ENCODE measurements around the gene ATAD3A. TPM values are rescaled to one million over a fixed set of nuclear protein-coding genes. Genes with fewer than 3 reads are reported as not detected.

ATAD3A gene
- total and polyA plus RNA-seq, 9 donors: 2.8 to 23.9 (median 16.9) TPM

DNA sequence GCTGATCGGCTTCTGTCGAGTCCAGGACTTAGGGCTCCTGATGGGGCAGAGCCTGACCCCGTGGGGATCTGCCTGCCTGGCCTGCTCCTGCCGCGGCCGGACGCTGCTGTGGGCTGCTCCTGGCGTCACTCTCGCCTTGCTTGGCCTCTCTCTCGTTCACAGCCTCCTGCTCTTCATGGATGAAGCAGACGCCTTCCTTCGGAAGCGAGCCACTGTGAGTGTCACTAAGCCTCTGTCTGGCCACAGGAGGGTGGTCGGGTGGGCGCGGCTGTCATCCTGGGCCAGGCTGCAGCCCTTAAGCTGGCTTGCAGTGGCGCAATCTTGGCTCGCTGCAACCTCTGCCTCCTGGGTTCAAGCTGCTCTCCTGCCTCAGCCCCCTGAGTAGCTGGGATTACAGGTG lies 24.3 kb upstream of the ATAD3A start:
- no peak for TF ChIP-seq POLR2A (IDR thresholded peaks at IDR 0.05)
- TF ChIP-seq, protein P1, sequence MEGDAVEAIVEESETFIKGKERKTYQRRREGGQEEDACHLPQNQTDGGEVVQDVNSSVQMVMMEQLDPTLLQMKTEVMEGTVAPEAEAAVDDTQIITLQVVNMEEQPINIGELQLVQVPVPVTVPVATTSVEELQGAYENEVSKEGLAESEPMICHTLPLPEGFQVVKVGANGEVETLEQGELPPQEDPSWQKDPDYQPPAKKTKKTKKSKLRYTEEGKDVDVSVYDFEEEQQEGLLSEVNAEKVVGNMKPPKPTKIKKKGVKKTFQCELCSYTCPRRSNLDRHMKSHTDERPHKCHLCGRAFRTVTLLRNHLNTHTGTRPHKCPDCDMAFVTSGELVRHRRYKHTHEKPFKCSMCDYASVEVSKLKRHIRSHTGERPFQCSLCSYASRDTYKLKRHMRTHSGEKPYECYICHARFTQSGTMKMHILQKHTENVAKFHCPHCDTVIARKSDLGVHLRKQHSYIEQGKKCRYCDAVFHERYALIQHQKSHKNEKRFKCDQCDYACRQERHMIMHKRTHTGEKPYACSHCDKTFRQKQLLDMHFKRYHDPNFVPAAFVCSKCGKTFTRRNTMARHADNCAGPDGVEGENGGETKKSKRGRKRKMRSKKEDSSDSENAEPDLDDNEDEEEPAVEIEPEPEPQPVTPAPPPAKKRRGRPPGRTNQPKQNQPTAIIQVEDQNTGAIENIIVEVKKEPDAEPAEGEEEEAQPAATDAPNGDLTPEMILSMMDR (IDR thresholded peaks at IDR 0.05): no peak
- TF ChIP-seq EP300 (IDR thresholded peaks at IDR 0.05): no peak
- 95% methylated on average over 18 of the region's 18 CpGs for WGBS, 3 donors
- Histone ChIP-seq H3K4me3 (no peak overlapping the region), H3K9me3 (no peaks in the 10 kb centered on the region), H3K27me3 (no peaks in the 10 kb centered on the region), H3K4me1 (ENCODE audit: insufficient read depth) (no peaks in the 10 kb centered on the region), H3K36me3 (peaks cover 2% of the 10 kb centered on the region), H3K27ac (no peak overlapping the region)
- intact Hi-C loops (cut with DNase I): no loop called here
- no peak for DNase-seq

DNA sequence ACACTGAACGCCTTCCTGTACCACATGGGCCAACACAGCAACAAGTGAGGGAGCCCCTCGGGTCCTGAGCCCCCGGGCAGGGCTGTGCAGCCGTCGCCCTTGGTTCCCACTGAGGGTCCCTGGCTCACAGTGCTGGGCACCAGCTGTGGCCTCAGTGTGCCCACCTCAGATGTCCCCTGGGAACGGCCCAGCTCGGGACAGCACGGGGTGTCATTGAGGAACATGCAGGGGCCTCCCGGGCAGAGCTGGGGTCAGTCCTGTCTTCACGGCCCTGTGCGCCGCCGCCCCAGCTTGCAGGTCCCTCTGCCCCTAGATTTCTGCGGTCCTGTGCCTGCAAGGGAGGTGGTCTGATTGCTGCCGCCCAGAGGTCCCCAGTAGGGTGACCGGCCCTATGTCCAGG lies 22.7 kb upstream of the ATAD3A start:
- H3K4me1 ChIP-seq (ENCODE audit: insufficient read depth): no peaks in the 10 kb centered on the region
- no peaks in the 10 kb centered on the region for H3K27me3 ChIP-seq
- intact Hi-C loops (cut with DNase I): no loop called here
- no peaks in the 10 kb centered on the region for H3K36me3 ChIP-seq
- H3K27ac ChIP-seq: no peak overlapping the region
- WGBS, 3 donors: 92 to 95% (median 94%) methylated on average over 11 to 16 of the region's 16 CpGs
- TF ChIP-seq EP300 (IDR thresholded peaks at IDR 0.05) (no peak), POLR2A (IDR thresholded peaks at IDR 0.05) (no peak)
- TF ChIP-seq, protein P1 (IDR thresholded peaks at IDR 0.05): no peak
- no peak for DNase-seq
- H3K9me3 ChIP-seq: peaks cover 0 to 3% of the 10 kb centered on the region in 2 donors
- H3K4me3 ChIP-seq: no peak overlapping the region

DNA sequence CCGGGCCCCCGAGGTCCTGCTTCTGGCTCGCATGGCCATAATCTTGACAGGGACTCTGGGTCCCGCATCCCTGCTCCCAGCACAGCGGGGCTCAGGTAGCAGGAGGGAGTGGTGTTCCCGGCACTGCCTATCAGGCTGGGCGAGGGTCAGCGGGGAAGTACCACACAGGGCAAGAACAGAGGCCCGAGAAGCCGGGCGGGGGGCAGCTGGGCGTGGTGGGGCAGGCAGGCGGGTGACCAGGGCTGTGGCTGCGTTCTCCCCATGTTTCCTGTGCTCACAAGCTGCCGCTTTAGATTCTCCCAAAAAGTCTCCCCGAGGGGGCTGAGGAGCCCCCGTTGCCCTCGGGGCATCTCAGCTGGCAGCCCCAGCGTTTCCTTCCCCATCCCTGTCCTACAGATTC lies 22.1 kb upstream of the ATAD3A start:
- Histone ChIP-seq H3K36me3 (no peaks in the 10 kb centered on the region), H3K9me3 (peaks cover 0 to 3% of the 10 kb centered on the region in 2 donors), H3K27me3 (no peaks in the 10 kb centered on the region), H3K4me1 (ENCODE audit: insufficient read depth) (no peaks in the 10 kb centered on the region), H3K4me3 (no peak overlapping the region), H3K27ac (no peak overlapping the region)
- no peak for DNase-seq
- no peak for TF ChIP-seq POLR2A (IDR thresholded peaks at IDR 0.05)
- TF ChIP-seq, protein P1 (IDR thresholded peaks at IDR 0.05): no peak
- no peak for TF ChIP-seq EP300 (IDR thresholded peaks at IDR 0.05)
- intact Hi-C loops (cut with DNase I): no loop called here
- 91 to 95% (median 95%) methylated on average over 19 of the region's 19 CpGs for WGBS, 3 donors

DNA sequence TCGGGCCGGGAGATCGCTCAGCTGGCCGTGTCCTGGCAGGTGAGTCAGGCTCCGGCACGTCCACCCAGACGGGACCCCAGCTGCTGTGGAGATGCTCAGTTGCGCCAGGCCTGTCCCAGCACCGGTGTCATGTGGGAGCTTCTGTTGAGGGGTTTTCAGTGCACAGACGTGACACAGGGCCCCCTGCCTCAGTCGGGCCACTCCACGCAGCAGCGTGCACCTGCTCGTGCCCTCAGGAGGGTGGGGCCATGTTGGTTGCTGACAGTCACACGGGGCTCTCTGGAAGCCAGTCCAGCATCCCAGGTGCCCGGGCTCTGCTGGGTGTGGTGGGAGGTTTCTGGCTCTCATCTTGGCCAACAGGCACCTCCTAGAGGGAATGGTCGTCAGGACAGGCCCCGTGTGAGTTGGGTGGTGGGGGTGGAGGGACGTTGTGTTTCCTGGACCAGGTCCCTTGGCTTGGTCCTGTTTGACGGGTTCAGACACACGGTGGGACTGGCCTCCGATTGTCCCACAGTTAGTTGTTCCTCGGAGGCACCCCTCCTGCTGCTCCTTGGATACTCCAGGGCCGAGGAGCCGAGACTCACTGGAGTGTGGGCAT lies 21.2 kb upstream of the ATAD3A start:
- Histone ChIP-seq H3K27me3 (no peaks in the 10 kb centered on the region), H3K4me3 (no peak overlapping the region), H3K4me1 (ENCODE audit: insufficient read depth) (no peaks in the 10 kb centered on the region), H3K9me3 (peaks cover 0 to 3% of the 10 kb centered on the region in 2 donors), H3K36me3 (no peaks in the 10 kb centered on the region), H3K27ac (no peak overlapping the region)
- no peak for DNase-seq
- TF ChIP-seq POLR2A (IDR thresholded peaks at IDR 0.05) (no peak), EP300 (IDR thresholded peaks at IDR 0.05) (no peak)
- TF ChIP-seq, protein P1 (IDR thresholded peaks at IDR 0.05): no peak
- WGBS, 3 donors: 94 to 96% (median 96%) methylated on average over 16 to 21 of the region's 25 CpGs
- intact Hi-C loops (cut with DNase I): no loop called here

Data from ovary (tissue), 9 donors.